ENCODE results near the gene ADRA1B.
"Not testable (repeated sequence)": the region's sequence is repeated elsewhere in the genome, so short reads cannot be mapped to it uniquely, and the experiment has no call there.

ADRA1B gene

DNA sequence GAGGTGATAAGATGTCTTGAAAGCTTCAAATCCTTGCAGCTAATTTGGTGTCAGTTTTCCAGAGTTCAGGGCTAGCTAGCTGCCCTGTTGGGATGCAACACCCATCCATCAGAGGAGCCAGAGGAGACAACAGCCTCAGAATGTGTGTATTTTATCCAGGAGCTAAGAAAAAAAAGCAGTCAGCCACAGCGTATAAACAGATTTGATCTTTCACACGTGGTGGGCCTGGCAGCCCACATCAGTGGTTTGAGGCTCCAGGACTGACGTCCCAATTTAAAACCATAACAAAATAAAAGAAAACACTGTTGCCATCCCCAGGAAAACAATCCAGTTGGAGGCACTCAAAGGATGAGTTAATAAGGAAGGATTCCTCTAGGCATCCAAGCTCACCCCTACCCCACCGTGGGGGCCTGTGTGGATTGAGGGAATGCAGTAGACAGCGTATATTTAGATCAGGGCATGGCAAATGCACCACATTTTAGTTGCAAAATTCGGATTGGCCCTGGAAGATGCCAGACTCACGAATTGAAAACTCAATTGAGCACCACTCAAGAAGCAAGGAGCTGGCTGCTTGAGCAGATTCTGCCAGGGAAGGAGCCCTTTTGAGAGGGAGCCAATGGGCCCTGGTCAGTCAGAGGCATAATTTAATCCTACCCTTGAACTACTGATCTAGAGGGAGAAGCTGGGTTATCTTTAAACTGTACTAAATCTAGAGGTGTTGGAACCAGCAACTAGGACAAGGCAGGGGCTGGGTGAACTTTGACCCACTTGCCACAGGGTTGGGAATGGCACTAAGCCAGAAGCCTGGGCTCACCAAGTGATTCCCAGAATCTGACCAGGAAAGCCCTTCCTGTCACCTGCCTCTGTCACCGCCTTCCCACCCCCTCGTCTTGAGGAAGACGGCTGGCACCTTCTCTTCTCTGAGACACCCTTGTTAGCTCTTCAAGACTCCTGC is 17.5 kb downstream of the ADRA1B start:
- peak; percentile 35 for DNase-seq

DNA sequence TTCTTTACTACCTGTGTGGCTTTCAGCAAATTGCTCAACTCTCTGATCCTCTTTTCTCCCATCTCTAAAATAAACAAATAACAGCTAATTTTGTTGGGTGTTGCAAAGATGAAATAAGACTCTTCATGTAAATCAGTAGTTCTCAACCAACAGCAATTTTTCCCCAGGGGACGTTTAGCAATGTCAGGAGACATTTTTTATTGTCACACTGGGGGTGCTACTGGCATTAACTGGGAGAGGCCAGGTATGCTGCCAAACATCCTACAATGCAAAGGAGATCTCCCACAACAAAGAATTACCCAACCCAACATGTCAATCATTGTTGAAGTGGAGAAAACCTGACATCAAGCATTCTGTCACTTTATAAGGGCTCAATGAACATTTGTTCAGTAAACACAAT is 19.7 kb downstream of the ADRA1B start:
- DNase-seq, result no peak

DNA sequence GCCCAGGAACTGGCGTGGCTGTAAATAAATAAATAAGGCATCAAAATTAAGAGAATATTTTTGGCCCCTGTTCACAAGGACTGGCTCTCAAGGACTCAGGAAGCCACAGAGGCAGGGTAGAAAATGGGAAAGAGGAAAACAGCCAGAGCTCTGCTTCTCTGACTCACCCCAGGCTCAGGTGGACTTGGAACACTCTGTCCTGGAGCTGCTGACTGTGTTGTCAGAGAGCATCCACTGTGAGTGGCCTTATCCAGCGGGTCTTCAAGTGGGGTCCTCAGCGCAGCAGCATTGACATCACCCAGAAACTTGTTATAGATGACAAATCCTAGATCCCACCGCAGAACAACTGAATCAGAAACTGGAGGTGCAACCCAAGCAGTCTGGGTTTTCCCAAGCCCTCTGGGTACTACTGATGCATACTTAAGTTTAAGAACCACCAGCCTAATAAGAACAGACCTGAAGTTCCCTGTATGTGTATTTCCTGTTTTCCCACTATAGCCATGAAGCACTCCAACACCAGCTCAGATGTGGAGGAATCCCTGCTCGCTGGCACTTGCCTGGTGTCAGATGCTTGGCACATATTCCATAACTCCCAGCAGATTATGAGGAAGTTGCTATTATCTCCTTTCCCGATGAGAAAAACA is 20.5 kb downstream of the ADRA1B start:
- DNase-seq, result no peak

DNA sequence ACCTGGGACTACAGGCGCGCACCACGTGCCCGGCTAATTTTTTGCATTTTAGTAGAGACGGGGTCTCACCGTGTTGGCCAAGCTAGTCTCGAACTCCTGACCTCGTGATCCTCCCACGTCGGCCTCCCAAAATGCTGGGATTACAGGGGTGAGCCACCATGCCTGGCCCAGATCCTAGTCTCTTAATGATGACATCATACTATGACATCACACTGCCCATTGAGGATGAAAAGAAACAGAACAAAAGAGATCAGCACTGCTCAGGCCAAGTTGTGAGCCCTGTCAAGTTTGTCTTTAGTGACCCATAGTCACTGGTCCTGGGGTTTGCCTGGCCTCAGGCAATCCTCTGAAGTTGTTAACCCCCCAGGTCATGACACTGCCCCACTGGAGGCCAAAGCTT is 21.3 kb downstream of the ADRA1B start:
- no peak for DNase-seq

DNA sequence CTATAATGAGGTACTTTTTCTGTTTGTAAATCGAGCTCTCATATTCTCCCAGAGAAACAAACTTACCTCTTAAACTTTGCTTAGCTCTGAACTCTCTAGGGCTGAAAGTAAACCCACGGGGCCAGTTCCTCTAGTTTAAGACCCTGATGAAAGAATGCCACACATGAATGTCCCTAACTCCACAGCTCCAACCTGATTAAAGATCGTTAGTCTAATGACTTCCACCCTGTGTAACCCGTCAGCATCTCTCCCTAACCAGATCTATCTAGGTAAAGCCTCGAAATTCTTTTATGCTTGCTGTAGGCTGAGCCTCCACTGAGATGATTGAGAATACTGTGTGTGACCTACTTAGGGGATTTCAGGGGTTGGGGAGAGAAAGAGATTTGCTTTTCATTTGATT is 27.0 kb downstream of the ADRA1B start:
- no peak for DNase-seq

DNA sequence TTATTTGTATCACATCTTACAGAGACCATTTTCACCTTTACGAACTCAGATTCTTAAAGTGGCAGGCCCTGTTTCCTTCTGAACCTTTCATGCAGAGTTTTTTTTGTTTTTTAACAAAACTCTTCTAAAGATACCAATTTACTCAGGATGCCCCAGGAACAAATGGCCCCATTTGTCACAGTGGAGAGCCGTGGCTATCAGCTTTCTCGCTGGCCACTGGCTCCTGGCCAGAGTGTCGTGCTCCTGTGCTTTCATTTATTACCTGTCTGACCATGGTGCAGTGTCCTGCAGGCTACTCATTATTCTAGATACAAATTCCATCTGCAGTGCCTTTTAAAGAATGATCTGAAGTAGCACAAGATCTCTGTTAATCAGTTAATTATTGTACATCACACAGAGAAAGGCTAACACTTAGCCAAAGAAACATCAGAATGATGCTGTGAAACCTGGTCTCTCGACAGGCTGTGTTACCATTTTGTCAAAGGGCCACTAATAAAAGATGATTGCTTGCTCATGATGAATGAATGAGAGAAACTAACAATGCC is 27.8 kb downstream of the ADRA1B start:
- DNase-seq, result no peak

DNA sequence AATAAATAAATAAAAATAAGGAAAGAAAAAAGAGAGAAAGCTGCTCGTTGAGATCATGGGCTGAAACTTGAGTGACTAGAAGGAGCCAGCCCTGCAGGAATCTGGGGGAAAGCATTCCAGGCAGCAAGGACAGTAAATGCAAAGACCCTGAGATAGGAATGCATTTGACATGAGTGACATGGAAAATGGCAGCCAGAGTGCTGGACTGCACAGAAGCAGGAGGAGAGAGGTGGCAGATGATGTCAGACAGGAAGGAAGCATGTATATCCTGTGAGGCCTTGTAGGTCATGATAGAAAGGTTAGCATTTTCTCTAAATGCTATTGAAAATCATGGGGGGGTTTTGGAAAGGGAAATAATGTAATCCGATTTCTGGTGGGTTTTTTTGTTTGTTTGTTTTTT is 29.1 kb downstream of the ADRA1B start:
- no peak for DNase-seq

DNA sequence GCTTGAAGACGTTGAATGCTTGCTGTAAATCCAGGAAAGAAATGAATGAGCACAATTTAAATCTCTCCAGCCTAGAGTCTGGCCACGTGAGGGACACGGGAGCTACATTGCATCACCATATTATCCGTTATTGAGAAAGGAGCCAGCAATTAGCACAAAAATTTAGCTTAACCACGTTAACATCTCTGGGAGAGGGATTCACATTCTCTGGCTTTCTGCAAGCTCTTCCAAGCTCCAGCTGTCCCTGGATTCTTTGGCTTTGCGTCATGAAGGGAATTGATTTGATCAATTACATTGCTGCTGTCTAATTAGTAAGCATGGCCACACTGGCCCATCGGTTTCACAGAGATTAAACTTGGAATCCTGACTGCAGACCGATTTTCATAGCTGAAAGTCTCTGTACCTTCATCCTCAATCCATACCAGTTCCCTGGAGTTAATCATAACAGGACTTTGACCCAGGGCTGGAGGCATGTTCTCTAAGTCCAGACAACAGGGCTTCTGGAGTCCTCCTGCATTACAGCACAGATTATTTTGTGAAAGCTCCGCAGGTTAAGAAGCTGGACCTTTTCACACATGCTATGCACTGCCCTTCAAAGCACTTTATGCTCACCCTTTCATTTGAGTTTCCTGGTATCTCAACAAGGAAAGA is 31.6 kb downstream of the ADRA1B start:
- DNase-seq, result no peak

DNA sequence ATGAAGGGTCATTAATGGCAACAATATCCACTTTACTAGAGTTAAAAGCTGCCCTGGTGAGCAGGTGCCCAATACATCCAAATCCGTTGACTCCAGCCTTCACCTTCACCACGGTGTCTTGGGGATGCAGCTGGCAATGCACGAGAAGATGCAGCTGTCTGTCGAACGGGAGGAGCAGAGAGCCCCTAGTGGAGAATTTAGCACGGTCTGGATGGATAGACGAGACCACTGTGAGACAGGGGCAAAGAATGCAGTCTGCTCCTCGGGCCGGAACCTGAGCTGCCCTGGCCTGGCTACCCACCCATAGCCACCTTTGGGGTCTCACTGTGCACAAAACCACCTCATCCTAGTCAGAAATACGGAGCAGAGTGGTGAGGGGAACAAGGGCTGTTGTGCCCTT is 35.1 kb downstream of the ADRA1B start:
- DNase-seq, result no peak

DNA sequence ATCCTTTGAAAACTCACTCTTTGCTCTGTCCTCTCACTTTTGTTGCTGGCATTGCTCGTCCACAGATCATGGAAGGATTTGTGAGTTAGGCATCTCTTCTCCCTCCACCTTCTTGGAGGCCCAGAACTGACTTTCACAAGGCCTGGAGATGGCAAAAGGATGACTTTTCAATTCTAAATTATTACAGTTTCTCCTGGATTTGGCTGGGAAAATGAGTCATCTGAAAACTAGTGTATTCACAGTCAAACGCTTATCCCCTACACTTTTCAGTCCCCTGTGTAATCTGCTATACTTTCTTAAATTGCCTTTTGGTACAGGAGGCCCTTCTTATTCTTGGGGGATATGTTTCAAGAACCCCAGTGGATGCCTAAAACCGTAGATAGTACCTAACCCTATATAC is 35.6 kb downstream of the ADRA1B start:
- DNase-seq, result no peak

DNA sequence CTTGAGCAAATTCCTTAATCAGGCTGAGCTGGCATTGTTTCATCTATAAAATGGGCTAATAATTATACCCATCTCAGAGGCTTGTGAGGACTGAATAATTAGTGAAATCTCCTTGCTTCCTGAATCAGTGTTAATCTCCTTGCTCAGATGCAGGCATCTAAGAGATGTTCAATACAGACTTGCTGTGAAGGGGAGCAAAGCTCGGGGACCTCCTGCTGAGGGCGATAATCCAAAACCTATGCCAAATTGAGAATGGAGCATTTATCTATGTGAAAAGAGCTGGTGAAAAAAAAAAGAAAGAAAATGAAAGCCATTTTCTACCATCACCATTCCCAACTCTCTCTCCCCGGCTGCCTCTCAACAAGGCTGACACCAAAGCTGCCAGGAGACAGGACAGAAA is 37.3 kb downstream of the ADRA1B start:
- DNase-seq, result no peak

DNA sequence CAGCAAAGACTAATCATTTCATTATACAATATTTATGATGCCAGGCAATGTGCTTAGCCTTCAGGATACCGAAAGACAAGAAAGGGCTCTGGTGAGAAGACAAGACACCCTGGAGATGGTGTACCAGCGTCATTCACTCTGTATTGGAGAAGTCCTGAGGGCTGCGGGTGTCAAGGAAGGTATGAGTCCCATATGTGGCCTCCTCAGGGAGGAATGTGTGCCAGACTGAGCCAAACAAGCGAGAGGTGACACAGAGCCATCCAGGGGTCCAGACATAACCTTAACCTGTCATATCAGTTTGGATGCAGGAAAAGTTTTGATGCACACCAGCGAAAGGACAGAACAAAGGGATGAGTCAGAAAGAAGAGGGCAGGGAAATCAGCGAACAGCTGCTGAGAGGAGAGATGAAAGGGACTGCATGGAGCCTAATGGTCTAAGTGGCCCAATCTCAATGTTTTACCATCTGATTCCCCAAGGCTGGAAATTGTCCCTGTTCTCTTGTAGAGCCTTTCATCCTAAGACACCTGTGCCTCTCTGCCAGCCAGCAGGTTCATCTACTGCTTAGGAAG is 38.9 kb downstream of the ADRA1B start:
- DNase-seq, result no peak

DNA sequence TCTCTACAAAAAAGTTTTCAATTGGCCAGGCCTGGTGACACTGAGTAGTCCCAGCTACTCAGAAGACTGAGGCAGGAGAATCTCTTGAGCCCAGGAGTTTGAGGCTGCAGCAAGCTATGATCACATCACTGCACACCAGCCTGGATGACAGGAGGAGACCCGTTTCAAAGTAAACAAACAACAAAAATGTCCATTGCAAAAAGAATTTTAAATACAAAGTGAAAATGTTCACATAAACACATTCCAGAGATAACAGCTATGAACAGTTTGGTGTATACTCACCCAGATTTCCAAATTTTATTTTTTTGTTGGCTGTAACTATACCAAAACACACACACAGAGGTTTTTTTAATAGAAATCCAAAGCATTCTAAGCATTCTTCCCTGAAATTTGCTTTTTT is 39.8 kb downstream of the ADRA1B start:
- DNase-seq, result no peak

DNA sequence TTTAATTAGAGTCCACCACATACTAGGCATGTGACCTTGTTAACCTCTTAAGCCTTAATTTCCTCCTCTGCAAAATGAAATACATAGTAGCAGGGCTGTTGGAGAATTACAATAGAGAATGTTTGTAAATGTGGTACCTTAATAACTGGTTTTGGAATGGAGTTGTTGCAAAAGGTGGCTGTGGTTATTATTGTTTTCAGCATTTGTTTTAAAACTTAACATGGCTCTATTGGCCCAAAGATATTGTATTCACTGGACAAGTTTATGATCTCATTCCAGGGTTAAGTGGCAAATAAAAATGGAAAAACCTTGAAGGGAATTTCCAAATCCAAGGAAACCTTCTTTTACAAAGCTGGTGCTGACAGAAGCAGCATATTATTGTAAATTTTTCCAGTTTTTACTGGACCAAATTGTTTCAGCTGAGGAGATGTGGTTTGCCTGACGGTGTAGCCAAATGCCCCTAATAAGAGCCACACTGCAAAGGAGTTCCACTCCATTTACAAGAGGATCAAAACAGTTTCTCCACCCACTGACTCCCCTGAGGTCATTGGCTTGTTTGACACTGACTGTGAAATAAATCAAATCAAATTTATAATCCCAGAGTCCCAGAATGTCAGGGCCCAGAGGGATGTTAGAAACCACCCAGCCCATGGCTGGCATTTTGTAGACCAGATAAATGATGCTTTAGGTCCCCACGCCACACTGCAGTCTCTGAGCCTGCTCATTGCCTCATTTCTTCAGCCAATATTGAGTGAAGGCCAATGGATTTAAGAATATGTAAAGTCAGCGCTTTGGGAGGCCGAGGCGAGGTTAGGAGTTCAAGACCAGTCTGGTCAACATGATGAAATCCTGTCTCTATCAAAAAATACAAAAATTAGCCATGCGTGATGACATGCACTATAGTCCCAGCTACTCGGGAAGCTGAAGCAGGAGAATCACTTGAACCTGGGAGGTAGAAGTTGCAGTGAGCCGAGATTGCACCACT is 45.2 kb downstream of the ADRA1B start:
- DNase-seq, result no peak

DNA sequence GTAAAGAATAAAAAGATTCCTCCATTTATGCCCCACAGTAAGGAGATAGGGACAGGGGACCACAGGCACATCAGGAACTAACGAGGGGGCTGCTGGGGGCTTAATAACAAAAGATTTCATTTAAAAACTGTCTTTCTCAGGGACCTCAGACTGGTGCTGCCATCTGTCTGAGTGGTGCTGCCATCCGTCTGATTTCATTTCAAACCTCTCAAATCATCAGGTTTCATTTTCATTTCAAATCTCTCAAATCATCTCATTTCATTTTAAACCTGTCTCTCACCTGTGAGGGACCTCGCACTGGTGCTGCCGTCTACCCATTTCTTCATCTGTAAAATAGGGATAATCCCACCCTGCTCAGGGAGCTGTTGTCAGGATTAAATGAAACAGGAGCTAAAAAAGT is 45.9 kb downstream of the ADRA1B start:
- no peak for DNase-seq

DNA sequence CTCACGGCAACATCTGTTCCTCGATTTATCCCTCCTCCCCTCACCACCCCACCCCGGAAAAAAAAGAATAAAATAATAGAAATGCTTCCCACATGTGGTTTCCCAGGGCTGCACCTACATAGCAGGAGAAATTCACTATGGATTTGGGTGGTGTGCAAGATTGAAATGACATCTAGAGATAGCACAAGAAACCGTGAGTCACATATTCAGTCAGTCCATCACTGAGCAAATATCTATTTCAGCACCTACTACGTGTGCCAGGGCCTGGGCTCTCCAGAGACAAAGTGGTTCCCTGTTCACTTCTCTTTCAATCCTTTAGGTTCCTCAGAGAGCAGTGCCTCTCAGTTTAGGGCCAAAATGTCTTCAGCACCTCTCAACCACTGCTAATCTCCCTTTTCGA is 47.7 kb downstream of the ADRA1B start:
- DNase-seq, result no peak

DNA sequence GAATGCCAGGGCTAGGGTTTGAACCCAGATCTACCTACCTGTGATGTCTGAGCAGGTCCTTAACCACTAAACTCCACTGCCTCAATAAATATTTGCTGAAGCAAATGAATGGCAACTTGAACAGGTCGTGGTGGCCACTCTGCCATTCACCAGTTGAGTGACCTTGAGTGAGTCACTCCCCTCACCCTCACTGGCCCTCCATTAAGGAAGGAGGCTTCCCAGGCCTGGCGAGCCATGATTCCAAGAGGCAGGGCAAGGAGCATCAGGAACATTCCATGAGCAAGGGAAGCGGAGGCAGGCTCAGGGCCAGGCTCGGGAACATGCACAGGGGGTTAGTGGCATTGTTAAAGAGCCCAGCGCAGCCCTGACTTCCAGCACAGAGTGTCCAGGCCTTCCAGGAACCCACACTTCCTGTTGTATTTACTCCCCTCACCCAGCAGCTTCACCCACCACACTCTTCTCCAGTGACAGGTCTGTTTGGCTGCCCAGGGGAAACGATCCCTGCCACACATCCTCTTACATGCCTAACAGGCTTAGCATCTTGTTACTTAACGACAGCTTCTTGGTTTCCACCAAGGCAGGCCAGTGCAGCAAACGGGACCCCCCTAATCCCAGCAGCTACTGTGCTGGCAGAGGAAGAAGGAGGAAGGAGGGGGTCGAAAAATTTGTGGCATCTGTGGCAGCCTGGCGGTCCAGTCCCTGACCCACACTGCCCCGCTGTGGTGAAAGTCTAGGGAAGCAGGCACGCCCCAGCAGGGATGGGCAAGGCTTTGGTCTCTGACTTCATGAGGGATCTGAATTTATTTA is 49.0 kb downstream of the ADRA1B start:
- DNase-seq, result peak; percentile 9

DNA sequence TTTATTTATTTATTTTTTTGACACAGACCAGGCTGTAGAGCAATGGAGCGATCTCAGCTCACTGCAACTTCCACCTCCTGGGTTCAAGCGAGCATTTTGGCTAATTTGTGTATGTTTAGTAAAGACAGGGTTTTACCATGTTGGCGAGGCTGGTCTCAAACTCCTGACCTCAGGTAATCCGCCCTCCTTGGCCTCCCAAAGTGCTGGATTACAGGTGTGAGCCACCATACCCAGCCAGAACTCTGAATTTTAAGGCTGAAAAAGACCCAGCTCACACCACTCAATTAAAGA is 49.5 kb downstream of the ADRA1B start:
- not testable (repeated sequence) for DNase-seq

DNA sequence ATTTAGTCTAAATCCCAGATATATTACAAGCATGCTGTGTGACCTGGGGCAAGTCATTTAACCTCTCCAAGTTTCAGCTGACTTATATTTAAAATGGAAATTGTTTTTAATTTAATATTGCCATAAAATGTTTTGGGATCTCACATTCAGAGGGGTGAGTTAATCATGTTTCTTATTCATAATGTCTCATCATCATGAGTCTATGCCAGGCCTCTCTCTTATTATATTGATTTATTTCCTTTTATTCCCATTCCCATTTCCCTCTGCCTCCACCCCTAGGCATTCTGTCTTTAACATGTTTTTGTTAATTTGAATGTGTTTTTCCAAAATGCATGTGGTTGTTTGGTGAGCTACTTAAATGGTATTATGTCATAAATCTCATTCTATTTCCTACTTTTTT is 53.7 kb downstream of the ADRA1B start:
- DNase-seq, result no peak

DNA sequence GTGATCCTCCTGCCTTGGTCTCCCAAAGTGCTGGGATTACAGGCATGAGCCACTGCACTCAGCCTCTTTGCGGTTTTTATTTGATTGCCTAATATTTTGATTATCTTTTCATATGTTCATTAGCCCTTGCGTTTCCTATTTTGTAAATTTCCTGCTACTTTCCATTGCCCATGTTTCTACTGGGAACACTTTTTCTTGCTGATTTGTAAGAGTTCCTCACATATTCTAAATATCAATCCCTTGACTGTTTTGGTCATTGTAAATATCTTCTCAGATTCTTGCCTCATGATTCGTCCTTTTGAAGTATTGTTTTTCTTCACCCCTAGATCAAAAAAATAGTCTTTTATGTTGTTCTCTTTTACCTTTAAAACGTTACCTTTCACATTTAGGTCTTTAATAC is 54.8 kb downstream of the ADRA1B start:
- no peak for DNase-seq

DNA sequence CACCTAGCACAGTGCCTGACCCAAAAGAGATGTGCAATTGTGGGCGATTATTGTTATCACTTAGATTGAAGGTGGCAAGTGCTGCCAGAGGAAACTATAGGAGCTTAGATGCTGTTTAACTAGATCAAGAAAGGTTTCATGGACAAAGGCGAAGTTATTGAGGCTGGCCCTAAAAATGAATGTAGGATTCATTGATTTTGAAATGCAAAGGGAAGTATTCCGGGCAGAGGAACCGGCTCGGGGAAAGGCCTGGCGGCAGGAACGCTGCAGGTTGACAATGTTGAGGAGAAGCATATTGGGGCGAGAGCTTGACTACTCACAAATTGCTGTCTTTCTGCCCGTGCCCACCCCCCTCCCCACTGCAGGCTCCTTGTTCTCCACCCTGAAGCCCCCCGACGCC is 55.2 kb downstream of the ADRA1B start:
- no peak for DNase-seq

Data from activated gamma-delta T cell treated with Interleukin-2 at 50 U/mL for 16 hours (primary cell).